ENCODE measurements around the gene ADCY5.

The ADCY5 gene

GRCh38 chr3:123374016-123374415 lies 74.9 kb downstream of the ADCY5 start:
- no peak overlapping the region for H3K27ac ChIP-seq (ENCODE audit: low read depth, low read length)
- peaks cover 4% of the 10 kb centered on the region; the same call in 1 of the 2 replicates for H3K9me3 ChIP-seq (ENCODE audit: control insufficient read depth, insufficient read depth, low read depth, low read length)
- H3K36me3 ChIP-seq (ENCODE audit: control insufficient read depth, insufficient read depth, low read length) = no peaks in the 10 kb centered on the region
- H3K27me3 ChIP-seq (ENCODE audit: control insufficient read depth, insufficient read depth, low read length) = no peaks in the 10 kb centered on the region
- H3K4me3 ChIP-seq (ENCODE audit: low read depth, low read length) = no peak overlapping the region
- no peak overlapping the region for H3K9ac ChIP-seq (ENCODE audit: low read length)
- no peaks in the 10 kb centered on the region for H3K4me1 ChIP-seq (ENCODE audit: control insufficient read depth, insufficient read depth, low read length)

GRCh38 chr3:123373474-123373987 lies 75.4 kb downstream of the ADCY5 start:
- Histone ChIP-seq H3K9ac (ENCODE audit: low read length) (no peak overlapping the region), H3K9me3 (ENCODE audit: control insufficient read depth, insufficient read depth, low read depth, low read length) (peaks cover 6% of the 10 kb centered on the region; the same call in 1 of the 2 replicates), H3K4me1 (ENCODE audit: control insufficient read depth, insufficient read depth, low read length) (no peaks in the 10 kb centered on the region), H3K36me3 (ENCODE audit: control insufficient read depth, insufficient read depth, low read length) (no peaks in the 10 kb centered on the region), H3K4me3 (ENCODE audit: low read depth, low read length) (no peak overlapping the region), H3K27me3 (ENCODE audit: control insufficient read depth, insufficient read depth, low read length) (no peaks in the 10 kb centered on the region), H3K27ac (ENCODE audit: low read depth, low read length) (no peak overlapping the region)

- Histone ChIP-seq H3K4me1 (ENCODE audit: control insufficient read depth, insufficient read depth, low read length) (no peaks in the 10 kb centered on the region), H3K9ac (ENCODE audit: low read length) (no peak overlapping the region), H3K9me3 (ENCODE audit: control insufficient read depth, insufficient read depth, low read depth, low read length) (peaks cover 9% of the 10 kb centered on the region), H3K36me3 (ENCODE audit: control insufficient read depth, insufficient read depth, low read length) (no peaks in the 10 kb centered on the region), H3K27me3 (ENCODE audit: control insufficient read depth, insufficient read depth, low read length) (no peaks in the 10 kb centered on the region), H3K4me3 (ENCODE audit: low read depth, low read length) (no peak overlapping the region), H3K27ac (ENCODE audit: low read depth, low read length) (no peak overlapping the region)
Observed at GRCh38 chr3:123372686-123373473, 76.0 kb downstream of the ADCY5 start.

- Histone ChIP-seq H3K9me3 (ENCODE audit: control insufficient read depth, insufficient read depth, low read depth, low read length) (peaks cover 9% of the 10 kb centered on the region), H3K4me3 (ENCODE audit: low read depth, low read length) (no peak overlapping the region), H3K27ac (ENCODE audit: low read depth, low read length) (no peak overlapping the region), H3K4me1 (ENCODE audit: control insufficient read depth, insufficient read depth, low read length) (no peaks in the 10 kb centered on the region), H3K9ac (ENCODE audit: low read length) (no peak overlapping the region), H3K27me3 (ENCODE audit: control insufficient read depth, insufficient read depth, low read length) (no peaks in the 10 kb centered on the region), H3K36me3 (ENCODE audit: control insufficient read depth, insufficient read depth, low read length) (no peaks in the 10 kb centered on the region)
Observed at GRCh38 chr3:123371859-123372685, 76.8 kb downstream of the ADCY5 start.

- Histone ChIP-seq H3K4me3 (ENCODE audit: low read depth, low read length) (no peak overlapping the region), H3K9ac (ENCODE audit: low read length) (no peak overlapping the region), H3K27me3 (ENCODE audit: control insufficient read depth, insufficient read depth, low read length) (no peaks in the 10 kb centered on the region), H3K27ac (ENCODE audit: low read depth, low read length) (no peak overlapping the region), H3K36me3 (ENCODE audit: control insufficient read depth, insufficient read depth, low read length) (no peaks in the 10 kb centered on the region), H3K9me3 (ENCODE audit: control insufficient read depth, insufficient read depth, low read depth, low read length) (peaks cover 9% of the 10 kb centered on the region), H3K4me1 (ENCODE audit: control insufficient read depth, insufficient read depth, low read length) (no peaks in the 10 kb centered on the region)
Observed at GRCh38 chr3:123371426-123371825, 77.5 kb downstream of the ADCY5 start.

GRCh38 chr3:123370819-123371218 lies 78.1 kb downstream of the ADCY5 start:
- H3K9me3 ChIP-seq (ENCODE audit: control insufficient read depth, insufficient read depth, low read depth, low read length) = peaks cover 9% of the 10 kb centered on the region
- H3K4me3 ChIP-seq (ENCODE audit: low read depth, low read length) = no peak overlapping the region
- H3K27me3 ChIP-seq (ENCODE audit: control insufficient read depth, insufficient read depth, low read length) = no peaks in the 10 kb centered on the region
- no peak overlapping the region for H3K9ac ChIP-seq (ENCODE audit: low read length)
- H3K27ac ChIP-seq (ENCODE audit: low read depth, low read length) = no peak overlapping the region
- no peaks in the 10 kb centered on the region for H3K4me1 ChIP-seq (ENCODE audit: control insufficient read depth, insufficient read depth, low read length)
- no peaks in the 10 kb centered on the region for H3K36me3 ChIP-seq (ENCODE audit: control insufficient read depth, insufficient read depth, low read length)

GRCh38 chr3:123369085-123369484 lies 79.8 kb downstream of the ADCY5 start:
- Histone ChIP-seq H3K4me1 (ENCODE audit: control insufficient read depth, insufficient read depth, low read length) (no peaks in the 10 kb centered on the region), H3K9ac (ENCODE audit: low read length) (no peak overlapping the region), H3K9me3 (ENCODE audit: control insufficient read depth, insufficient read depth, low read depth, low read length) (peaks cover 9% of the 10 kb centered on the region), H3K27me3 (ENCODE audit: control insufficient read depth, insufficient read depth, low read length) (no peaks in the 10 kb centered on the region), H3K27ac (ENCODE audit: low read depth, low read length) (no peak overlapping the region), H3K36me3 (ENCODE audit: control insufficient read depth, insufficient read depth, low read length) (no peaks in the 10 kb centered on the region), H3K4me3 (ENCODE audit: low read depth, low read length) (no peak overlapping the region)

GRCh38 chr3:123367467-123368154 lies 81.3 kb downstream of the ADCY5 start:
- Histone ChIP-seq H3K9ac (ENCODE audit: low read length) (no peak overlapping the region), H3K27me3 (ENCODE audit: control insufficient read depth, insufficient read depth, low read length) (no peaks in the 10 kb centered on the region), H3K4me1 (ENCODE audit: control insufficient read depth, insufficient read depth, low read length) (no peaks in the 10 kb centered on the region), H3K4me3 (ENCODE audit: low read depth, low read length) (no peak overlapping the region), H3K27ac (ENCODE audit: low read depth, low read length) (no peak overlapping the region), H3K36me3 (ENCODE audit: control insufficient read depth, insufficient read depth, low read length) (no peaks in the 10 kb centered on the region), H3K9me3 (ENCODE audit: control insufficient read depth, insufficient read depth, low read depth, low read length) (peaks cover 9% of the 10 kb centered on the region)

GRCh38 chr3:123365450-123366143 lies 83.3 kb downstream of the ADCY5 start:
- Histone ChIP-seq H3K4me1 (ENCODE audit: control insufficient read depth, insufficient read depth, low read length) (no peaks in the 10 kb centered on the region), H3K27ac (ENCODE audit: low read depth, low read length) (no peak overlapping the region), H3K4me3 (ENCODE audit: low read depth, low read length) (no peak overlapping the region), H3K9me3 (ENCODE audit: control insufficient read depth, insufficient read depth, low read depth, low read length) (peaks cover 9% of the 10 kb centered on the region), H3K9ac (ENCODE audit: low read length) (no peak overlapping the region), H3K36me3 (ENCODE audit: control insufficient read depth, insufficient read depth, low read length) (no peaks in the 10 kb centered on the region), H3K27me3 (ENCODE audit: control insufficient read depth, insufficient read depth, low read length) (no peaks in the 10 kb centered on the region)

- Histone ChIP-seq H3K9me3 (ENCODE audit: control insufficient read depth, insufficient read depth, low read depth, low read length) (no peaks in the 10 kb centered on the region), H3K36me3 (ENCODE audit: control insufficient read depth, insufficient read depth, low read length) (no peaks in the 10 kb centered on the region)
Observed at GRCh38 chr3:123361071-123361470, 87.8 kb downstream of the ADCY5 start.

More at GRCh38 chr3:123361071-123361470, 87.8 kb downstream of the ADCY5 start:
- no peak overlapping the region for H3K4me3 ChIP-seq (ENCODE audit: low read depth, low read length)
- no peak overlapping the region for H3K9ac ChIP-seq (ENCODE audit: low read length)
- peaks cover 3% of the 10 kb centered on the region; the same call in 1 of the 2 replicates for H3K27me3 ChIP-seq (ENCODE audit: control insufficient read depth, insufficient read depth, low read length)
- H3K27ac ChIP-seq (ENCODE audit: low read depth, low read length) = no peak overlapping the region
- no peaks in the 10 kb centered on the region for H3K4me1 ChIP-seq (ENCODE audit: control insufficient read depth, insufficient read depth, low read length)
